GM19395 (cell line): ENCODE measurements around the gene PLN.

ENCODE experiments used
- ATAC-seq: cut with Tn5 transposase; IDR thresholded peaks from one replicate; pipeline ENCODE4 v1.9.1; 2021; ENCODE audit warnings: mild to moderate bottlenecking, moderate library complexity; ENCODE audit not compliant: unreplicated experiment

PLN gene

DNA sequence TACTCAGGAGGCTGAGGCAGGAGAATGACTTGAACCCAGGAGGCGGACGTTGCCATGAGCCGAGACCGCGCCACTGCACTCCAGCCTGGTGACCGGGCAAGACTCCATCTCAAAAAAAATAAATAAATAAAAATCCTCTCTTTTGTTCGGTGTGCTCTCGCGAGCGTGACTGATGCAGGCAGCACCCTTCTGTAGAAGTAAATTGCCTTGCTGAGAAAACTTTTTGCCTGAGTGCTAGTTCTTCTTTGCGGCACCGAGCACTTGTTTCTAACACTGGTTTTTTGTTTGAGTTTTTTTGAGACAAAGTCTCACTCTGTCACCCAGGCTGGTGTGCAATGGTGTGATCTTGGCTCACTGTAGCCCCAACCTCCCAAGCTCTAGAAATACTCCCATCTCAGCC, 30.5 kb downstream of the PLN start:
- no peak for ATAC-seq

DNA sequence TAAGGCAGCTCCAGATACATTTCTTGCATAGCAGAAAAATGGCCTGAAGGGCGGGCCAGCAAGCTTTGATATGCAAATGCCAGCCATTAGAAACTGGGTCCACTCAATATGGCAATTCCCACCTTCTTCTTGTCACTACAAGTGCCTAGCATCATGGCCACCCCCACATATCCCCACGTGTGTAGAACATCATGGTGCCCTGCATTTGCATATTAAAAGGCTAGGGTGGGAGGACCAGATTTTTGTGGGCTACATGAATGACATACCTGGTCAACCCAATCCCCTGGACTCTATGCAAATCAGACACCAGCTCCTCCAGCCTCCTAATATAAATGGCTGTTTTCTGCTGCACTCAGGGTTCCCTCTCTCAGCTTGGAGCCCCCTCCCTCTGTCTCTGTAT, 31.7 kb downstream of the PLN start:
- no peak for ATAC-seq

DNA sequence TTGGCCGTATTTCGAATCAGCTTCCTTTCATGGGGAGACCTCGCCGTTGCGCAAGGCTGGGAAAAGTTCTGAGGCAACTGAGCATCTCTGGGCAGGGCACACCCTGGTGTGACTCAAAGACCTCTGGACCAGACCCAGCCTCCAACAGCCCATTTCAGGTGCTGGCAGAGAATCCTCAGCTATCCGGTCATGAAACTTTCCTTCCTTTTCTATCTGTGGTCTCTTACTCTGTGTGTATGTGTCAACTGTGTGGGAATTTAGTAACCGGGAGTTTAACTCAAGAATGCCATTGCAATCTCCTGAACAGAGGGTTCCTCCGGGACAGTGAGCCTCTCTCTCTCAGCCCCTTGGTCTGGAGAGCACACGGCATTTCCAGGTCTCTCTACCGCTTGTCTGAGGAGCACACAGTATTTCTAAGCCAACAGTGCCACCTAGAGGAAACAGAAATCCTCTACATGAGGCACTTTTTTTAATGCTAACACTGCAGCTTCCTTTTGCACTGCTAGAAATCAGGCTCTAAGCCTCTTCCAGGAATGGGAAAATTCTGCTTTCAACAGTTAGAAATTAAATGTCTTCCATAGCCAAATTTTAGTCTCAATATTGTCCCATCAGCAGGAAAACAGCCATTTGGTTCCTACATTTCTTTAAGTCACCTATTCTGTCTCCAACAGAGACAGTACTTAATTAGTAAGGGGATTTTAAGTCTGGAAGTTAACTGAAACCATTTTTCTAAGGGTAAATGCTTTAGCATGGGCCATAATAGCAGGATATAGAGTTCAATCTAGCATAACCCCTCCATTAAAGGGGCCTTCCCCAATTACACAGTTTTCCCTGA, 32.7 kb downstream of the PLN start:
- ATAC-seq, result peak; percentile 77

DNA sequence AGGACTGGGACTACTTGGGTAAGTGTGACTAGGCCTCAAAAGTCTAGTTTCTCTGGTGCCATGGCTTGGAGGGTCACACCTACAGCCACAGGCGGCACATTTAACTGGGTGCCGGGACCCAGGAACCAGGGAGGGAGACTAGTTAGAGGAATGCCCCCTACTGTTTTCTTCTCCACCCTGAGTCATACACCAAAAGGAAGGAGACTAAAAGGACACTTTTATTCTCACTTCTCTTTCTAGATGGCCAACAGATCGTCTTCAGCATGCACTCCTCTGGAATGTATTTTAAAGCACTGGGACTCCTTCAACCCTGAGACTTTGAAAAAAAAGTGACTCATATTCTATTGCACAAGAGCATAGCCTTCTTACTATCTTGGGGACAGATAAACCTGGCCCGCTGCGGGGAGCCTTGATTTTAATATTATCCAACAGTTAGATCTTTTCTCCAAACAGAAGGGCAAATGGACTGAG, 33.4 kb downstream of the PLN start:
- no peak for ATAC-seq

DNA sequence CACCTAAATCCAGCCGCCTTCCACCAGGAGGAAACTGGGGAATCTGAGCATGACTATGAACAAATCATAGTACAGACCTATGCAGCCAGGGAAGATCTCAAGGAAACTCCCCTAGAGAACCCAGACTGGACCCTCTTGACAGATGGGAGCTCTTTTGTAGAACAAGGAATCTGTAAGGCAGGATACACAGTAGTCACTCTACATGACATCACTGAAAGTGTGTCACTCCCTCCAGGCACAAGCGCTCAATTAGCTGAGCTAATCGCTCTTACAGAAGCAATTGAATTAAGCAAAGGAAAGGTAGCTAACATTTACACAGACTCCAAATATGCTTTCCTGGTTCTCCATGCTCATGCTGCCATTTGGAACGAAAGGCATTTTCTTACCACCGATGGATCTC, 36.8 kb downstream of the PLN start:
- ATAC-seq, result no peak

DNA sequence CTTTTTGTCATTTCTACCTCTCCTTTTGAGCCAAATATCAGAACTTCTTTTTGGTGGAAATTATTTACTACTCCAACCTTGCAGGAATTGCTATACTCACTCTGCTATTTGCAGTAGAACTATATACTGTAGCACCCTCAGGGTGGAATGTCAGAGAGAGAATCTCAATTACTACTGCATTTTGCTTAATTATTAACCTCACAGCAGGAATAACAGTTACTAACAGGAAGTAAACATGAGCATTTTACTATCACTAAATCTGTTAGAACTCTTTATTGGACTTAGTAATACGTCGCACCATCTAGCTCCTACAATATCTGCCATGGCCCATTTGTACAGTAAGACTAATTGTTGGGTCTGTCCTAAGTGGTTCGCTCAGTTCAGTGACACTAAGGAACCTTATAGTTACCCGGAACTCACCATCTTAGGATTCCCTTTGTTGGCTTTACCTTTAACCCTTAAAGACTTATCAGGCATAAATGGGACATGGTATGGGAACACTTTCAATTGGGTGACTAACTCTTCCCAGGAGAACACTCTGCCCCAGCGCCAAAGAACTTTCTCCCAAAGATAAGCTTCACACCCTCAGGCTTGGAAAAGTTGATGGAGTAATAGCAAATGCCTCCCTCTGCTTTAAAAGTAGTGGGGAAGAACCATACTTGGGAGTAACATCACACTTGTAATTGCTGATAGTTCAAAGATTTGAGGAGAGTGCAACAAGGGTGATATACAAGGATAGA, 38.8 kb downstream of the PLN start:
- ATAC-seq, result no peak

DNA sequence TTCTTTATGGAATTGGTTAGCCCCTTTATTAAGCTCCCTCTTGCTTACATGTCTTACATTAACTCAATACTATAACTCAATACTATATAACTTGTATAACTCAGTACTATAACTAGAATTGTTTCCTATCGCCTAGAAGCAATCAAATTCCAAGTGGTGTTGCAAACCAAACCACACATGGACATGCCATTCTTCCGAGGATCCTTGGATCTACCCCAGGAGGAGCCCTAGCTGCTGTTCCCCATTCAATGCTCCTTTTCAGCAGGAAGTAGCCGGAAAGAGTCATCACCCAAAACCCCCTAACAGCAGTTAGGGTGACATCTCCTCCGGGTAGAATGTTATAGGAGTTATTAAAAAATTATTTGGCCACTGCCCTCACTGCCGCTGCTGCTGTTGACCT, 40.5 kb downstream of the PLN start:
- no peak for ATAC-seq

DNA sequence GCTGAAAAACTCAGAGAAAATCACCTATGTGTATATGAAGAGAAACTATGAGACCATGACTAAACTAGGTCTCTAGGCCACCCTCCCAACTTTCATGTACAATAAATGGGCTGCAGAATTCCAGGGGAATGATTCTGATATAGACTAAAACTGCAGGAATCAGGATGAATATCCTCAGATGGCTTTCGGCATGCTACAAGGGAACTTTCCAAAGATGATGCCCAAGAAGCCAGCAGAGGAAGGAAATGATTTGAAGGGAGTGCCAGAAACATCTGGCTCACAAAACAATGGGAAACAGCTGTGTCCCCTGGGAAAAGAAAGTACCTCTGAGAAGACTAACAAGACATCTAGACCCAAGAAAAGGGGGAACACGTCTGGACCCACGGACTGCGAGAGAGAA, 41.1 kb downstream of the PLN start:
- no peak for ATAC-seq

DNA sequence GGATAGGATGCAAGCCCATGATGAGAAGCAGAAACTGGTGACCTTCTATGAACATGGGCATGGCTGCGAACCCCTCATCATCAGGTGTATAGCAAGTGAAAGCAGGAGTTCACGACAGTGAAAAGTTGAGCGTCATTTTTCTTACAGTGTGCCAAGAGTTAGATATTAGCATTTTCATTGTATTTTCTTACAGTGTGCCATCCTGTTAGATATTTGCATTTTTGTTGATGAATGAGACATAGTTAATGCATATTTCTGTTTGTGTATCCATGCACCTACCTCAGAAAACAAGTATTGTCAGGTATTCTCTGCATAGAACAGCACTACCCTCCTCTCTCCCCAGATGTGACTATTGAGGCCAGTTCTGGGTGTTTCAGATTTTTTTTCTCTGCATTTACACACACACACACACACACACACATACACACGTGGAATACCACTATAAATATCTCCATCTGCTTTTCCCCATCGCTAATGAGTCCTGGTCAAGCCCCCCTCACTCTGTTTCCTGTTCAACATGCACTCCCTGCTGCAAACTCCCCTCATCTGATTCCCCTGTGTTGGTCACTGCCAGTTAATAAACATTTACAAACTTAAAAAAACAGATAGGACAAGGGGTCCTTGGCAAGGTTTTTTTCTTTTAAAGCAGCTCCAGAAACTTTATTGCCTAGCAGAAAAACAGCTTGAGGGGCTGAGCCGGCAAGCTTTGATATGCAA, 41.7 kb downstream of the PLN start:
- no peak for ATAC-seq

DNA sequence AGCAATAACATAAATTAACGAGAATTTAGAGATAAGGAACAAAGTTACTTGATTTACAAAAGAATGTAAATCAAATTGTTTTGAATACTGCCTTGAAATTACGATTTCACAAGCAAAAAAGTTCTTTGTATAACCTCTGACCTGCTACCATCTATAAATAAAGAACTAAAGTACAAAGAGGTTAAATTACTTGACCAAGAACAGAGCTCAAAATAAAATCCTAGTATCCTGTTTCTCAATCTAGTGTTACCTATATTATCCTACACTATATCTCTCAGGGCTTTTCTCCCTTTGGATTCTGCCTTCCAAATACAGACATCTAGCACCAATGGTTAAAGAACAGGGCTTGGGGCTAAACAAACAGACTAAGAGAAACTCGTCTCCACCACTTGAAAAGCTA, 43.8 kb downstream of the PLN start:
- no peak for ATAC-seq

DNA sequence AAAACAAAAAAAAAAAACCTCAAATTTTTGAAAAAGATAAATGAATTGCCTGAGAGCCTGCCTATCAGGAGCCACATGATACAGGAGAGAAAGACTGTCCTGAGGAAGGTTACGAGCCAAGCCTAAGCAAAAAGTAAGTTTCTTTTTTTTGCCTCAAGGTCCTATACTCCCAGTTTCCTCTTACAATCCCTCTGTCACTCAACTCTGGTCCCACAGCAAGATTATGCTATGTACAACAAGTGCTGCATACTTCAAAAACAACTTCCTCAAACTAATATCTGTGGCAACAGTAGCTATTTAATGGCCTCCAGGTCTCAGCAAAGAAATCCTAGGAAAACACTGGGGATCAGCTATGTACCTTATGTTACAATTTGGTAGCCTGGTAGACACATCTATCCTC, 46.8 kb downstream of the PLN start:
- ATAC-seq, result no peak

DNA sequence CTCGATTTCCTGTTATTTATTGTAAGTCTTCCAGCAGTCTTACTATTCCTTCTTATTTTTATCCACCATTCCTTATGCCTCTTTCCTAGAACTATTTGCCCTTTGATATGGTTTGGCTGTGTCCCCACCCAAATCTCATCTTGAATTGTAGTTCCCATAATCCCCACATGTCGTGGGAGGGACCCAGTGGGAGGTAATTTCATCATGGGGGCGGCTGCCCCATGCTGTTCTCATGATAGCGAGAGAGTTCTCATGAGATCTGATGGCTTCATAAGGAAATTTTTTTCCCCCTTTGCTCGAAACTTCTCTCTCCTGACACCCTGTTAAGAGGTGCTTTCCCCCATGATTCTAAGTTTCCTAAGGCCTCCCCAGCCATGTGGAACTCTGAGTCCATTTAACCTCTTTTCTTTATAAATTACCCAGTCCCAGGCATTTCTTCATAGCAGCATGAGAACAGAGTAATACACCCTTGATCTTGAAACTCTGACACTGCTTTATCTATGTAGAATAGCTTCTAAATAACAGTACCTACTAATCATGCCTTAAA, 48.8 kb downstream of the PLN start:
- ATAC-seq, result no peak

DNA sequence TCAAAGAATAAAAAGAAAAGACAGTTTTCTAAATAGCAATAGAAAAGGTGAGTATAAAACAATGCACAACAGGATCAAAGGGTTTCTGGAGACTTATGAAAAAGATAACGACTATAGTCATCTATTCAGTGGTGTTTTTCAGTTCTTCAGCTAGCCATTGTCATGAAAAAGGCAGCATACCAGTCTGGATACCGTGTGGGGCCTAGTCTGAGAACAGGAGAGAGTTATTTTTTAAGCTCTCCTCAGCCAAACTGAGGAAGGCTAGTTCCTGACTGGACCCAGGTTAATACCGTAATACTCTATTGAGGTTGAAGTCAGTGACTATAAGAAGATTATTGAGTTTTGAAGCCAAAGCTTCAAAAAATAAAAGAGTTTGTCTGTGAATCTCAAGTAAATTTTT, 49.5 kb downstream of the PLN start:
- no peak for ATAC-seq

DNA sequence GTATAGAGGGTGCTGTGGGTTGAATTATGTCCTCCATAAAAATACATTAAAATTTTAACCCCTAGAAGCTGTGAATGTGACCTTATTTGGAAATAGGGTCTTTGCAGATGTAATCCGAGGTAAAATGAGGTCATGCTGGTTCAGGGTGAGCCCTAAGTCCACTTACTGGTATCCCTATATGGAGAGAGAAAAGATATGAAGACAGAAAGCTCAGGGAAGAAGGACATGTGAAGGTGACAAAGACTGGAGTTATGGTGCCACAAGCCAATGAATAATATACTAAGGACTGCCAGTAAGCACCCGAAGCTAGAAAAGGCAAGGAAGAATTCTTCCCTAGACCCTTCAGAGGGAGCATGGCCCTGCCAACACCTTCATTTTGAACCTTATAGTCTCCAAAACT, 50.2 kb downstream of the PLN start:
- no peak for ATAC-seq

DNA sequence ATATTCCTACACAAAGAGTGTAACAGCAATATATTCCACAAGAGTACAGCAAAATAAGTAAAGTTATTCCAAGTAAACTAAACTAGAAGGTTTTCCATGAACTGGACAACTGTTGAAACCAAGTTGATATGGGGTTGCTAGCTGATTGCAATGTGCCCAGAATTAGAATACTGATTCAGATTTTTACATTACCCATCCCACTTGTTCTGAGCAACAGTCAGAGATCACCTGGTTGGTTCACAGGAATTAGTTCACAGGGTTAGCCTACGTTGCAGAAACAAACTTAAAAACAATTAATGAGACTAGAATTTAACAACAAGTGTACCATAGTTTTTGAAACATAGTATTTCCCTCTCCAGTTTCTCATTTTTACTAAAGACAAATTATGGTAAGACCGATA, 54.2 kb downstream of the PLN start:
- ATAC-seq, result no peak

DNA sequence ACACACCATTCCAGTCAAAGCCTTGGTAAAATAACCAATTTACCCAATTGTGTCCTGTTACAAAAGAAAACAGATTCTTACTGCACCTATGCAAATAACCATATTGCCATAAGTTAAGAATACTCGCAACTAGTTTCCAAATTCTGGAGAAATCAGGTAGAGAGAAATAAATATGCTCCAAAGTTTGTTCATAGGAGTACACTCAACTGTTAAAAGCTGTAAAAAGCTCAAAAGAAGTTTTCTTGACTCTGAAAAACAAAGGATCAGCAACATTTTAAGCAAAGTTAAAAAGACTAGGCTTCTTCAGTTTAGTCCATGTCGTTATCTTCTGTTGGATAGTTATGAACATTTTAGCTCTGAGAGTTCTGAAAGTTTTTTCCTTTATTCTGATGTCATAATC, 55.3 kb downstream of the PLN start:
- ATAC-seq, result no peak

DNA sequence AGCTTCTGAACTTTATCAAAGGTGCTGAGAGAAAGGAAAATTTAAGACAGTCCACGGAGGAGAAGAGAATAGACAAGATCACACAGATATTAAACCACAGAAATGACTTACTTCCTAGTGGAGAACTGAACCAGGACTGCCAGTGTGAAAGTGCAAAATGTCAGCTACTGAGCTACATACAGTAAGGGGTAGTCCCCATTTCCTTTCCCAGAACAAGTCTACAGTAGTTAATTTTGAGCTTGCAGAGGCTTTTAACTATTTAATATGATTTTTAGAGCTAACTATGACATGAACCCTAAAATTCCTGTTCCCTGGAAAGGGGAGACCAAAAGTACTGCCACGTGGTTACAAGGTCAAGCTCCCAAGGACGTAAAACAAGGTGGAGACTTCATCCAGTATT, 58.2 kb downstream of the PLN start:
- ATAC-seq, result peak; percentile 58

DNA sequence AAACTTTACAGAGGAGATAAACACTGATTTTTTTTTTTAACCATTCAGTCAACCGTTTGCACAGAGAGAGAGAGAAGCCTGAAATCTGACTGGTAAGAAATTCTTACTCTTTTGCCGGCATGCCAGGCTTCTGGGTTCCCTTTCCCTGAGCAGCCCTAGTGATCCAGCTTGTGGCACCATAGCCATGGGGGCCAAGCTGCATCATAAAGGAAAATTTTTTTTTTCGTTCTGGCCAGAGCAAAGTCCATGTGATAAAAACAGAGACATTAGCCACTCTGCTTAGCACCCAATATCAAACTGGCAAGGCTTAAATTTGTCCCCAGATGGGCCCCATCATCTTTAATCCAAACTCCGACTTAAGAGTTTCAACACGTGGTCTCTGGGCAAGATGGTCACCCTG, 58.8 kb downstream of the PLN start:
- ATAC-seq, result no peak
